H1 (cell line): Measurements from ENCODE around the gene PRAMEF20. TPM values are rescaled to one million over a fixed set of nuclear protein-coding genes. Genes with fewer than 3 reads are reported as not detected.
"Not testable (repeated sequence)": the region's sequence is repeated elsewhere in the genome, so short reads cannot be mapped to it uniquely, and the experiment has no call there.

Experiments
- CTCF ChIA-PET: fragments of 300-600 bp; sonication (Branson Sonifier 250); formaldehyde crosslinking; loops from one replicate; lab custom pipeline; 2021; ENCODE audit not compliant: partially characterized antibody; lab: Charles Lee
- POLR2A ChIA-PET: fragments of 300-600 bp; sonication (Branson Sonifier 250); formaldehyde crosslinking; loops from one replicate; lab custom pipeline; 2021; ENCODE audit warnings: inconsistent platforms; ENCODE audit not compliant: partially characterized antibody; lab: Charles Lee
- DNase-seq, 2 experiments: peaks; one replicate each; pipeline versions ENCODE4 v3.0.0 to v3.0.0-alpha.2; 2010 to 2022; ENCODE audit warnings: low spot score in 2 of 2, low read depth in 1 of 2, mixed read lengths in 1 of 2
- FAIRE-seq: peaks from 2 replicates; lab custom pipeline; 2011; peaks lifted over from hg19 to GRCh38; lab: Jason Lieb, UNC
- H2AFZ ChIP-seq: 2 replicates; pipeline ENCODE4 v1.8.1; 2012; ENCODE audit warnings: low read length, inconsistent platforms
- H2AK5ac ChIP-seq: 2 replicates; pipeline ENCODE4 v1.6.1; 2013; ENCODE audit warnings: low read depth, low read length
- H2BK120ac ChIP-seq: replicated peaks from 2 replicates; pipeline ENCODE3; 2013; ENCODE audit warnings: low read depth, low read length, inconsistent platforms
- H2BK12ac ChIP-seq: 2 replicates; pipeline ENCODE4 v1.6.1; 2013; ENCODE audit warnings: low read depth, low read length
- H2BK15ac ChIP-seq: 2 replicates; pipeline ENCODE4 v1.6.1; 2013; ENCODE audit warnings: low read length
- H2BK20ac ChIP-seq: 2 replicates; pipeline ENCODE4 v1.6.1; 2013; ENCODE audit warnings: low read length
- H2BK5ac ChIP-seq: 2 replicates; pipeline ENCODE4 v1.6.1; 2013; ENCODE audit warnings: low read depth, low read length
- H3K14ac ChIP-seq: 2 replicates; pipeline ENCODE4 v1.6.1; 2013; ENCODE audit warnings: inconsistent platforms; ENCODE audit not compliant: insufficient read length
- H3K18ac ChIP-seq: 2 replicates; pipeline ENCODE4 v1.6.1; 2013; ENCODE audit warnings: low read length; ENCODE audit errors: extremely low read depth
- H3K23ac ChIP-seq: 2 replicates; pipeline ENCODE4 v1.6.1; 2013; ENCODE audit warnings: inconsistent platforms; ENCODE audit not compliant: insufficient read length
- H3K23me2 ChIP-seq: 2 replicates; pipeline ENCODE4 v1.6.1; 2013; ENCODE audit warnings: low read depth, low read length
- H3K27ac ChIP-seq: 2 replicates; pipeline ENCODE4 v1.6.1; 2011; ENCODE audit warnings: low read depth, low read length, inconsistent platforms
- H3K27me3 ChIP-seq, 4 experiments: replicated peaks in 1 of 4; 1 replicate in 1 of 4; 2 replicates in 3 of 4; pipeline versions ENCODE4 v1.6.1 to v1.8.1; 2011 to 2013; ENCODE audit warnings: low read length in 3 of 4, mild to moderate bottlenecking in 3 of 4, inconsistent platforms in 2 of 4, mixed read lengths in 2 of 4, moderate library complexity in 1 of 4; ENCODE audit not compliant: control insufficient read depth in 3 of 4, insufficient read depth in 3 of 4; ENCODE audit errors: extremely low read depth in 1 of 4
- H3K36me3 ChIP-seq, 4 experiments: 2 replicates each; pipeline versions ENCODE4 v1.6.1 to v1.8.1; 2011 to 2013; ENCODE audit warnings: mild to moderate bottlenecking in 4 of 4, low read length in 3 of 4, moderate library complexity in 2 of 4, control low read depth in 1 of 4, inconsistent platforms in 1 of 4; ENCODE audit not compliant: insufficient read depth in 4 of 4, control insufficient read depth in 2 of 4
- H3K4ac ChIP-seq: replicated peaks from 2 replicates; pipeline ENCODE3; 2013; ENCODE audit warnings: low read length, low read depth, mixed read lengths, inconsistent platforms; ENCODE audit not compliant: insufficient read length
- H3K4me1 ChIP-seq, 4 experiments: replicated peaks in 1 of 4; 1 replicate in 1 of 4; 2 replicates in 3 of 4; pipeline versions ENCODE4 v1.6.1 to v1.8.1; 2011 to 2013; ENCODE audit warnings: low read length in 3 of 4, inconsistent platforms in 2 of 4, mixed read lengths in 1 of 4; ENCODE audit not compliant: insufficient read depth in 4 of 4, control insufficient read depth in 3 of 4
- H3K4me2 ChIP-seq, 2 experiments: 2 replicates each; pipeline versions ENCODE4 v1.6.1 to v1.8.1; 2011 to 2013; ENCODE audit warnings: low read depth in 2 of 2, low read length in 2 of 2, control low read depth in 1 of 2, inconsistent platforms in 1 of 2, mild to moderate bottlenecking in 1 of 2; ENCODE audit not compliant: insufficient read depth in 1 of 2
- H3K4me3 ChIP-seq, 4 experiments: fragments of 200-600, 300-600 bp in 1 of 4; sonication (generic), shearing (Covaris generic), sonication (Bioruptor Twin) in 1 of 4; 2 replicates each; pipeline versions ENCODE4 v1.5.1 to v1.8.1; 2011 to 2016; ENCODE audit warnings: low read length in 4 of 4, low read depth in 3 of 4, control low read depth in 2 of 4, inconsistent platforms in 2 of 4, mild to moderate bottlenecking in 2 of 4, mixed read lengths in 1 of 4, moderate library complexity in 1 of 4; ENCODE audit not compliant: insufficient read depth in 2 of 4; ENCODE audit errors: extremely low read depth in 1 of 4
- H3K56ac ChIP-seq: replicated peaks from 2 replicates; pipeline ENCODE3; 2013; ENCODE audit warnings: low read depth, mild to moderate bottlenecking, mixed read lengths, low read length, inconsistent platforms; ENCODE audit not compliant: insufficient read length
- H3K79me1 ChIP-seq: 2 replicates; pipeline ENCODE4 v1.6.1; 2013; ENCODE audit warnings: low read depth, low read length, control low read depth
- H3K79me2 ChIP-seq, 2 experiments: 2 replicates each; pipeline versions ENCODE4 v1.6.1 to v1.8.1; 2012 to 2013; ENCODE audit warnings: low read length in 2 of 2, mild to moderate bottlenecking in 2 of 2, inconsistent platforms in 1 of 2; ENCODE audit not compliant: insufficient read depth in 2 of 2, control insufficient read depth in 1 of 2
- H3K9ac ChIP-seq, 4 experiments: replicated peaks in 1 of 4; 1 replicate in 1 of 4; 2 replicates in 3 of 4; pipeline versions ENCODE4 v1.6.1 to v1.8.1; 2011 to 2013; ENCODE audit warnings: low read depth in 3 of 4, low read length in 3 of 4, control low read depth in 2 of 4, mild to moderate bottlenecking in 2 of 4, moderate library complexity in 2 of 4, inconsistent platforms in 1 of 4; ENCODE audit errors: extremely low read depth in 1 of 4
- H3K9me3 ChIP-seq, 2 experiments: 2 replicates each; pipeline versions ENCODE4 v1.6.1 to v1.8.1; 2012 to 2013; ENCODE audit warnings: mild to moderate bottlenecking in 2 of 2, moderate library complexity in 2 of 2, control low read depth in 1 of 2, inconsistent platforms in 1 of 2, low read depth in 1 of 2, low read length in 1 of 2, mixed read lengths in 1 of 2; ENCODE audit not compliant: insufficient read depth in 2 of 2
- H4K20me1 ChIP-seq, 2 experiments: replicated peaks in 1 of 2; 2 replicates each; pipeline versions ENCODE3 to v1.8.1; 2011 to 2013; ENCODE audit warnings: inconsistent platforms in 2 of 2, low read length in 2 of 2, mild to moderate bottlenecking in 1 of 2; ENCODE audit not compliant: insufficient read depth in 2 of 2, control insufficient read depth in 1 of 2
- H4K5ac ChIP-seq: 2 replicates; pipeline ENCODE4 v1.6.1; 2013; ENCODE audit warnings: low read length, low read depth, mixed read lengths, inconsistent platforms; ENCODE audit not compliant: insufficient read length
- H4K8ac ChIP-seq: 2 replicates; pipeline ENCODE4 v1.8.0; 2013; ENCODE audit warnings: mild to moderate bottlenecking, moderate library complexity, low read length, inconsistent platforms; ENCODE audit not compliant: insufficient read depth; ENCODE audit errors: extremely low read depth
- H4K91ac ChIP-seq: replicated peaks from 2 replicates; pipeline ENCODE3; 2013; ENCODE audit warnings: low read length, mixed read lengths, inconsistent platforms; ENCODE audit not compliant: insufficient read length
- WGBS, 2 experiments: shearing (Covaris generic) in 1 of 2; methylation state at CpG; one replicate each; pipeline versions ENCODE4 v1.1.6 to v1.1.7; 2013 to 2015; ENCODE audit warnings: low lambda C conversion rate in 2 of 2, mixed read lengths in 2 of 2, inconsistent platforms in 1 of 2, low coverage in 1 of 2, missing lambda C conversion rate in 1 of 2; ENCODE audit not compliant: insufficient replicate concordance in 2 of 2, insufficient coverage in 1 of 2, insufficient read length in 1 of 2; ENCODE audit errors: extremely low coverage in 1 of 2, missing lambda C conversion rate in 1 of 2; 5-methylcytosine and 5-hydroxymethylcytosine counted together
- polyA plus RNA-seq, 7 experiments: library from polyadenylated mRNA; depleted of rRNA in 3 of 7; stranded (reverse) in 5 of 7; unstranded in 2 of 7; fragments of >200 nt in 5 of 7; fragments of 200-250 nt in 2 of 7; gene quantifications; 1 replicate in 5 of 7; 2 replicates in 1 of 7; 4 replicates in 1 of 7; pipeline versions ENCODE4 v1.2.1 to v1.2.3, GENCODE V29; 2011 to 2013; ENCODE audit warnings: missing spikeins in 2 of 7, mixed read lengths in 2 of 7
- total RNA-seq: library from RNA; stranded (reverse); fragmentation: NEBNext Ultra II Directional; extraction: Animal tissue kit (Norgen Biotek cat#: 25700); gene quantifications from 2 replicates; pipeline ENCODE4 v1.2.1, GENCODE V29; 2021

PRAMEF20 gene
- total and polyA plus RNA-seq, 2 of the 8 experiments (the other 6 are each of a cell fraction or from before 2014, with no cell fraction given) = not detected

DNA sequence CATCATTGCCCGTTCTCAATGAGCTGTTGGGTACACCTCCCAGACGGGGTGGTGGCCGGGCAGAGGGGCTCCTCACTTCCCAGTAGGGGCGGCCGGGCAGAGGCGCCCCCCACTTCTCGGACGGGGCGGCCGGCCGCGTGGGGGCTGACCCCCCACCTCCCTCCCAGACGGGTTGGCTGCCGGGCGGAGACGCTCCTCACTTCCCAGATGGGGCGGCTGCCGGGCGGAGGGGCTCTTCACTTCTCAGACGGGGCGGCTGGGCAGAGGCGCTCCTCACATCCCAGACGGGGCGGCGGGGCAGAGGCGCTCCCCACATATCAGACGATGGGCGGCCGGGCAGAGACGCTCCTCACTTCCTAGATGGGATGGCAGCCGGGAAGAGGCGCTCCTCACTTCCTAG is 15.5 kb upstream of the PRAMEF20 start:
- POLR2A ChIA-PET, H3K4me1 ChIP-seq, CTCF ChIA-PET, H4K8ac ChIP-seq, DNase-seq, H3K4me2 ChIP-seq, H3K79me2 ChIP-seq, H3K4me3 ChIP-seq, H4K20me1 ChIP-seq, FAIRE-seq, H3K56ac ChIP-seq, H2AFZ ChIP-seq, H3K23ac ChIP-seq, H2BK12ac ChIP-seq, H3K4ac ChIP-seq, H2BK20ac ChIP-seq, H3K27me3 ChIP-seq, H3K36me3 ChIP-seq, H3K23me2 ChIP-seq, H3K14ac ChIP-seq, H3K27ac ChIP-seq, H3K9ac ChIP-seq, H2BK120ac ChIP-seq, H2BK5ac ChIP-seq, H4K5ac ChIP-seq, H3K18ac ChIP-seq, H2BK15ac ChIP-seq, H3K79me1 ChIP-seq, H4K91ac ChIP-seq, H2AK5ac ChIP-seq: not testable (repeated sequence)
- WGBS, 2 experiments = 71% methylated on average over 5 of the region's 32 CpGs; no CpG with 5 or more reads in 1 of the 2 experiments
- peaks cover 35 to 81% of the 10 kb centered on the region in 2 experiments; a peak in 3 of 4 replicates for H3K9me3 ChIP-seq

- H4K8ac ChIP-seq, H3K23me2 ChIP-seq, H3K9ac ChIP-seq, H2BK5ac ChIP-seq, FAIRE-seq, H3K4me2 ChIP-seq, POLR2A ChIA-PET, H4K91ac ChIP-seq, H2AFZ ChIP-seq, H2BK120ac ChIP-seq, H3K14ac ChIP-seq, H3K18ac ChIP-seq, H3K4ac ChIP-seq, H4K20me1 ChIP-seq, H4K5ac ChIP-seq, H3K27me3 ChIP-seq, CTCF ChIA-PET, H3K4me1 ChIP-seq, H3K23ac ChIP-seq, DNase-seq, H3K56ac ChIP-seq, H2BK15ac ChIP-seq, H3K4me3 ChIP-seq, H3K27ac ChIP-seq, H3K79me2 ChIP-seq, H2BK20ac ChIP-seq, H2BK12ac ChIP-seq, H2AK5ac ChIP-seq, H3K36me3 ChIP-seq, H3K79me1 ChIP-seq: not testable (repeated sequence)
- WGBS, 2 experiments = 79% methylated on average over 7 of the region's 22 CpGs; no CpG with 5 or more reads in 1 of the 2 experiments
- peaks cover 30 to 81% of the 10 kb centered on the region in 2 experiments; a peak in 3 of 4 replicates for H3K9me3 ChIP-seq
Measured at GRCh38 chr1:13395311-13395710, 14.9 kb upstream of the PRAMEF20 start.
